H1 (cell line): Measurements from ENCODE around the gene RBM47. TPM values are rescaled to one million over a fixed set of nuclear protein-coding genes. Genes with fewer than 3 reads are reported as not detected.

Experiments used
- CTCF ChIA-PET: fragments of 300-600 bp; sonication (Branson Sonifier 250); formaldehyde crosslinking; loops from one replicate; lab custom pipeline; 2021; ENCODE audit not compliant: partially characterized antibody; lab: Charles Lee
- POLR2A ChIA-PET: fragments of 300-600 bp; sonication (Branson Sonifier 250); formaldehyde crosslinking; loops from one replicate; lab custom pipeline; 2021; ENCODE audit warnings: inconsistent platforms; ENCODE audit not compliant: partially characterized antibody; lab: Charles Lee
- DNase-seq, 2 experiments: peaks; one replicate each; pipeline versions ENCODE4 v3.0.0 to v3.0.0-alpha.2; 2010 to 2022; ENCODE audit warnings: low spot score in 2 of 2, low read depth in 1 of 2, mixed read lengths in 1 of 2
- FAIRE-seq: peaks from 2 replicates; lab custom pipeline; 2011; peaks lifted over from hg19 to GRCh38; lab: Jason Lieb, UNC
- H2AFZ ChIP-seq: 2 replicates; pipeline ENCODE4 v1.8.1; 2012; ENCODE audit warnings: low read length, inconsistent platforms
- H2AK5ac ChIP-seq: 2 replicates; pipeline ENCODE4 v1.6.1; 2013; ENCODE audit warnings: low read depth, low read length
- H2BK120ac ChIP-seq: replicated peaks from 2 replicates; pipeline ENCODE3; 2013; ENCODE audit warnings: low read depth, low read length, inconsistent platforms
- H2BK12ac ChIP-seq: 2 replicates; pipeline ENCODE4 v1.6.1; 2013; ENCODE audit warnings: low read depth, low read length
- H2BK15ac ChIP-seq: 2 replicates; pipeline ENCODE4 v1.6.1; 2013; ENCODE audit warnings: low read length
- H2BK20ac ChIP-seq: 2 replicates; pipeline ENCODE4 v1.6.1; 2013; ENCODE audit warnings: low read length
- H2BK5ac ChIP-seq: 2 replicates; pipeline ENCODE4 v1.6.1; 2013; ENCODE audit warnings: low read depth, low read length
- H3K14ac ChIP-seq: 2 replicates; pipeline ENCODE4 v1.6.1; 2013; ENCODE audit warnings: inconsistent platforms; ENCODE audit not compliant: insufficient read length
- H3K18ac ChIP-seq: 2 replicates; pipeline ENCODE4 v1.6.1; 2013; ENCODE audit warnings: low read length; ENCODE audit errors: extremely low read depth
- H3K23ac ChIP-seq: 2 replicates; pipeline ENCODE4 v1.6.1; 2013; ENCODE audit warnings: inconsistent platforms; ENCODE audit not compliant: insufficient read length
- H3K23me2 ChIP-seq: 2 replicates; pipeline ENCODE4 v1.6.1; 2013; ENCODE audit warnings: low read depth, low read length
- H3K27ac ChIP-seq: 2 replicates; pipeline ENCODE4 v1.6.1; 2011; ENCODE audit warnings: low read depth, low read length, inconsistent platforms
- H3K27me3 ChIP-seq, 4 experiments: replicated peaks in 1 of 4; 1 replicate in 1 of 4; 2 replicates in 3 of 4; pipeline versions ENCODE4 v1.6.1 to v1.8.1; 2011 to 2013; ENCODE audit warnings: low read length in 3 of 4, mild to moderate bottlenecking in 3 of 4, inconsistent platforms in 2 of 4, mixed read lengths in 2 of 4, moderate library complexity in 1 of 4; ENCODE audit not compliant: control insufficient read depth in 3 of 4, insufficient read depth in 3 of 4; ENCODE audit errors: extremely low read depth in 1 of 4
- H3K36me3 ChIP-seq, 4 experiments: 2 replicates each; pipeline versions ENCODE4 v1.6.1 to v1.8.1; 2011 to 2013; ENCODE audit warnings: mild to moderate bottlenecking in 4 of 4, low read length in 3 of 4, moderate library complexity in 2 of 4, control low read depth in 1 of 4, inconsistent platforms in 1 of 4; ENCODE audit not compliant: insufficient read depth in 4 of 4, control insufficient read depth in 2 of 4
- H3K4ac ChIP-seq: replicated peaks from 2 replicates; pipeline ENCODE3; 2013; ENCODE audit warnings: low read length, low read depth, mixed read lengths, inconsistent platforms; ENCODE audit not compliant: insufficient read length
- H3K4me1 ChIP-seq, 4 experiments: replicated peaks in 1 of 4; 1 replicate in 1 of 4; 2 replicates in 3 of 4; pipeline versions ENCODE4 v1.6.1 to v1.8.1; 2011 to 2013; ENCODE audit warnings: low read length in 3 of 4, inconsistent platforms in 2 of 4, mixed read lengths in 1 of 4; ENCODE audit not compliant: insufficient read depth in 4 of 4, control insufficient read depth in 3 of 4
- H3K4me2 ChIP-seq, 2 experiments: 2 replicates each; pipeline versions ENCODE4 v1.6.1 to v1.8.1; 2011 to 2013; ENCODE audit warnings: low read depth in 2 of 2, low read length in 2 of 2, control low read depth in 1 of 2, inconsistent platforms in 1 of 2, mild to moderate bottlenecking in 1 of 2; ENCODE audit not compliant: insufficient read depth in 1 of 2
- H3K4me3 ChIP-seq, 4 experiments: fragments of 200-600, 300-600 bp in 1 of 4; sonication (generic), shearing (Covaris generic), sonication (Bioruptor Twin) in 1 of 4; 2 replicates each; pipeline versions ENCODE4 v1.5.1 to v1.8.1; 2011 to 2016; ENCODE audit warnings: low read length in 4 of 4, low read depth in 3 of 4, control low read depth in 2 of 4, inconsistent platforms in 2 of 4, mild to moderate bottlenecking in 2 of 4, mixed read lengths in 1 of 4, moderate library complexity in 1 of 4; ENCODE audit not compliant: insufficient read depth in 2 of 4; ENCODE audit errors: extremely low read depth in 1 of 4
- H3K56ac ChIP-seq: replicated peaks from 2 replicates; pipeline ENCODE3; 2013; ENCODE audit warnings: low read depth, mild to moderate bottlenecking, mixed read lengths, low read length, inconsistent platforms; ENCODE audit not compliant: insufficient read length
- H3K79me1 ChIP-seq: 2 replicates; pipeline ENCODE4 v1.6.1; 2013; ENCODE audit warnings: low read depth, low read length, control low read depth
- H3K79me2 ChIP-seq, 2 experiments: 2 replicates each; pipeline versions ENCODE4 v1.6.1 to v1.8.1; 2012 to 2013; ENCODE audit warnings: low read length in 2 of 2, mild to moderate bottlenecking in 2 of 2, inconsistent platforms in 1 of 2; ENCODE audit not compliant: insufficient read depth in 2 of 2, control insufficient read depth in 1 of 2
- H3K9ac ChIP-seq, 4 experiments: replicated peaks in 1 of 4; 1 replicate in 1 of 4; 2 replicates in 3 of 4; pipeline versions ENCODE4 v1.6.1 to v1.8.1; 2011 to 2013; ENCODE audit warnings: low read depth in 3 of 4, low read length in 3 of 4, control low read depth in 2 of 4, mild to moderate bottlenecking in 2 of 4, moderate library complexity in 2 of 4, inconsistent platforms in 1 of 4; ENCODE audit errors: extremely low read depth in 1 of 4
- H3K9me3 ChIP-seq, 2 experiments: 2 replicates each; pipeline versions ENCODE4 v1.6.1 to v1.8.1; 2012 to 2013; ENCODE audit warnings: mild to moderate bottlenecking in 2 of 2, moderate library complexity in 2 of 2, control low read depth in 1 of 2, inconsistent platforms in 1 of 2, low read depth in 1 of 2, low read length in 1 of 2, mixed read lengths in 1 of 2; ENCODE audit not compliant: insufficient read depth in 2 of 2
- H4K20me1 ChIP-seq, 2 experiments: replicated peaks in 1 of 2; 2 replicates each; pipeline versions ENCODE3 to v1.8.1; 2011 to 2013; ENCODE audit warnings: inconsistent platforms in 2 of 2, low read length in 2 of 2, mild to moderate bottlenecking in 1 of 2; ENCODE audit not compliant: insufficient read depth in 2 of 2, control insufficient read depth in 1 of 2
- H4K5ac ChIP-seq: 2 replicates; pipeline ENCODE4 v1.6.1; 2013; ENCODE audit warnings: low read length, low read depth, mixed read lengths, inconsistent platforms; ENCODE audit not compliant: insufficient read length
- H4K8ac ChIP-seq: 2 replicates; pipeline ENCODE4 v1.8.0; 2013; ENCODE audit warnings: mild to moderate bottlenecking, moderate library complexity, low read length, inconsistent platforms; ENCODE audit not compliant: insufficient read depth; ENCODE audit errors: extremely low read depth
- H4K91ac ChIP-seq: replicated peaks from 2 replicates; pipeline ENCODE3; 2013; ENCODE audit warnings: low read length, mixed read lengths, inconsistent platforms; ENCODE audit not compliant: insufficient read length
- ATF2 ChIP-seq: IDR thresholded peaks from 2 replicates; pipeline ENCODE4 v1.6.1; 2012; ENCODE audit warnings: low read length, inconsistent platforms
- CEBPB ChIP-seq: IDR thresholded peaks from 2 replicates; pipeline ENCODE4 v1.6.1; 2012; ENCODE audit warnings: low read depth, low read length
- CHD2 ChIP-seq: IDR thresholded peaks from 2 replicates; pipeline ENCODE4 v1.6.1; 2012; ENCODE audit warnings: low read length, improper control_type of control experiment
- EZH2 ChIP-seq: fragments of 200-600 bp; sonication (generic); IDR thresholded peaks from 2 replicates; pipeline ENCODE4 v1.7.1; 2012; ENCODE audit warnings: low read depth, mild to moderate bottlenecking, moderate library complexity, low read length, inconsistent platforms; ENCODE audit not compliant: severe bottlenecking
- HDAC2 ChIP-seq, 2 experiments: fragments of 300-600 bp in 1 of 2; sonication (generic) in 1 of 2; IDR thresholded peaks; 2 replicates each; pipeline ENCODE4 v1.6.1; 2011 to 2012; ENCODE audit warnings: low read depth in 2 of 2, low read length in 2 of 2, mild to moderate bottlenecking in 2 of 2, moderate library complexity in 2 of 2, borderline replicate concordance in 1 of 2, inconsistent platforms in 1 of 2
- JUN ChIP-seq: IDR thresholded peaks from 2 replicates; pipeline ENCODE4 v1.6.1; 2011; ENCODE audit warnings: low read depth, mild to moderate bottlenecking, improper control_type of control experiment, low read length
- JUND ChIP-seq: IDR thresholded peaks from 2 replicates; pipeline ENCODE4 v1.6.1; 2011; ENCODE audit warnings: mild to moderate bottlenecking, improper control_type of control experiment, low read length
- KDM5A ChIP-seq: fragments of 200-600 bp; IDR thresholded peaks from 2 replicates; pipeline ENCODE4 v1.7.1; 2012; ENCODE audit warnings: mild to moderate bottlenecking, low read length, inconsistent platforms, mixed read lengths
- PHF8 ChIP-seq: fragments of 200-600 bp; sonication (generic); conservative IDR thresholded peaks from 2 replicates; pipeline ENCODE4 v1.7.1; 2012; ENCODE audit warnings: low read depth, mild to moderate bottlenecking, inconsistent platforms, low read length, moderate library complexity
- RNF2 ChIP-seq: fragments of 200-900, 300-1000 bp; sonication (generic); IDR thresholded peaks from 2 replicates; pipeline ENCODE4 v1.7.1; 2016; ENCODE audit warnings: borderline replicate concordance, low read depth, mild to moderate bottlenecking, antibody characterized with exemption, low read length; ENCODE audit not compliant: poor library complexity, severe bottlenecking; ENCODE audit errors: missing control alignments
- SUZ12 ChIP-seq: fragments of 200-600 bp; sonication (generic); IDR thresholded peaks from 2 replicates; pipeline ENCODE4 v1.6.1; 2012; ENCODE audit warnings: mild to moderate bottlenecking, inconsistent platforms, low read length, moderate library complexity, mixed read lengths
- YY1 ChIP-seq: IDR thresholded peaks from 2 replicates; pipeline ENCODE4 v1.6.1; 2011; ENCODE audit warnings: low read depth, mild to moderate bottlenecking, low read length
- WGBS, 2 experiments: shearing (Covaris generic) in 1 of 2; methylation state at CpG; one replicate each; pipeline versions ENCODE4 v1.1.6 to v1.1.7; 2013 to 2015; ENCODE audit warnings: low lambda C conversion rate in 2 of 2, mixed read lengths in 2 of 2, inconsistent platforms in 1 of 2, low coverage in 1 of 2, missing lambda C conversion rate in 1 of 2; ENCODE audit not compliant: insufficient replicate concordance in 2 of 2, insufficient coverage in 1 of 2, insufficient read length in 1 of 2; ENCODE audit errors: extremely low coverage in 1 of 2, missing lambda C conversion rate in 1 of 2; 5-methylcytosine and 5-hydroxymethylcytosine counted together
- polyA plus RNA-seq, 7 experiments: library from polyadenylated mRNA; depleted of rRNA in 3 of 7; stranded (reverse) in 5 of 7; unstranded in 2 of 7; fragments of >200 nt in 5 of 7; fragments of 200-250 nt in 2 of 7; gene quantifications; 1 replicate in 5 of 7; 2 replicates in 1 of 7; 4 replicates in 1 of 7; pipeline versions ENCODE4 v1.2.1 to v1.2.3, GENCODE V29; 2011 to 2013; ENCODE audit warnings: missing spikeins in 2 of 7, mixed read lengths in 2 of 7
- total RNA-seq: library from RNA; stranded (reverse); fragmentation: NEBNext Ultra II Directional; extraction: Animal tissue kit (Norgen Biotek cat#: 25700); gene quantifications from 2 replicates; pipeline ENCODE4 v1.2.1, GENCODE V29; 2021

Gene RBM47
- total and polyA plus RNA-seq, 2 of the 8 experiments (the other 6 are each of a cell fraction or from before 2014, with no cell fraction given), result 42.8 to 78.9 TPM

DNA sequence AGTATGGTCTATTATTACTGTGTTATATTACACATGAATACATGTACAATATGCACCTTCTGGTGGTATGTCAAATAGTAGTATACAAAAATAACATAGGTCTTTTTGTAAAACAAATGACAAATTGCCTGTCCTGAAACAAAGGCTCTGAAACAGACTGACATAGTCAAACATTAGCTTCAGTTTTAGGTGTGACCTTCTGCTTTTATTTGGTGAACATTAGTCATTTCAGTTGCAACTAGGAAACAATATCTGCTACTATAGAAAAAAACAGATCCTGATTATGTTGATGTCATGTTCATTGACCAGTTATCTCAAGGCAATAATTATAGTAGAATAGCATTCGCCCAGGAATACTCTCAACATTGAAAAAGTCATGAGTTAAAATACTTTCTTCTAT, 171.6 kb downstream of the RBM47 start:
- H3K23ac ChIP-seq, result no peak overlapping the region
- H2BK20ac ChIP-seq, result no peak overlapping the region
- no peak overlapping the region for H2BK5ac ChIP-seq
- DNase-seq (no peak), FAIRE-seq (no peak)
- H2BK120ac ChIP-seq, result no peak overlapping the region
- H3K27me3 ChIP-seq, result no peaks in the 10 kb centered on the region
- no peak overlapping the region for H3K4me2 ChIP-seq
- no peak overlapping the region for H2AK5ac ChIP-seq
- H4K5ac ChIP-seq, result no peak overlapping the region
- peaks cover 0 to 10% of the 10 kb centered on the region in 2 experiments; a peak in 1 of 4 replicates for H3K79me2 ChIP-seq
- no peak overlapping the region for H3K18ac ChIP-seq
- no peak overlapping the region for H3K4me3 ChIP-seq
- ChIA-PET CTCF (no interaction called here), POLR2A (no interaction called here)
- no peak overlapping the region for H4K8ac ChIP-seq
- no peaks in the 10 kb centered on the region for H3K9me3 ChIP-seq
- no peaks in the 10 kb centered on the region for H3K4me1 ChIP-seq
- H4K91ac ChIP-seq, result no peak overlapping the region
- no peak overlapping the region for H3K56ac ChIP-seq
- no peak overlapping the region for H3K4ac ChIP-seq
- H3K36me3 ChIP-seq, result peaks cover 0 to 2% (median 0%) of the 10 kb centered on the region in 4 experiments; a peak in 1 of 8 replicates
- no peak overlapping the region for H2AFZ ChIP-seq
- H3K9ac ChIP-seq, result no peak overlapping the region
- H3K23me2 ChIP-seq, result no peaks in the 10 kb centered on the region
- no peaks in the 10 kb centered on the region for H3K79me1 ChIP-seq
- no peak overlapping the region for H3K14ac ChIP-seq
- H3K27ac ChIP-seq, result no peak overlapping the region
- H2BK15ac ChIP-seq, result no peak overlapping the region
- peaks cover 0 to 2% of the 10 kb centered on the region in 2 experiments for H4K20me1 ChIP-seq
- WGBS, 2 experiments, result 88% methylated on average over 1 of the region's 1 CpG; no CpG with 5 or more reads in 1 of the 2 experiments
- no peak overlapping the region for H2BK12ac ChIP-seq
- TF ChIP-seq SUZ12, result no peak
- TF ChIP-seq HDAC2 (IDR thresholded peaks at IDR 0.05; ENCODE audit: borderline replicate concordance in 1 of 2, low read depth in 2 of 2, low read length in 2 of 2), result no peak
- no peak for TF ChIP-seq YY1
- TF ChIP-seq JUN, result no peak
- TF ChIP-seq ATF2, result no peak
- no peak for TF ChIP-seq KDM5A
- TF ChIP-seq EZH2, result no peak
- TF ChIP-seq PHF8, result no peak
- no peak for TF ChIP-seq JUND
- TF ChIP-seq CEBPB, result no peak
- no peak for TF ChIP-seq RNF2
- no peak for TF ChIP-seq CHD2
